ENCODE measurements around the gene MICU2.

DNA sequence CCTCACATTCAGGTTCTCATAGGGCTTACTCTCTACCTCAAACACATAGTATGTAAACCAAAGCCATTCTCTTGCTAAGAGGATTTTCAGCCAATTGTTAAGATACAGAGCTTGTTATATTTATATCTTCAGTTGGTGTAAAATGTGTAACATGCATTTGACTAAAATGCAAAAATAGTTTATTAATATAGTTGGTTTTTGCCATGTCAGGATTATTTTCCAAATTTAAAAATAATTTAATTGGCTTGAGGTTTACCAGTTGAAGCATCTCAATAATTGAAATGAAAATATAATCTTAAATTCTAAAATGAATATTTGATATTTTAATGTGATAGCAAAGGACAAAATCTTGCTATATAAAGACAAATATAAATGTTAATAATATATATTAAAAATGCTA is 7.2 kb downstream of the MICU2 start:
- no peak for TF ChIP-seq POLR2A (IDR thresholded peaks at IDR 0.05)
- TF ChIP-seq, protein P1, sequence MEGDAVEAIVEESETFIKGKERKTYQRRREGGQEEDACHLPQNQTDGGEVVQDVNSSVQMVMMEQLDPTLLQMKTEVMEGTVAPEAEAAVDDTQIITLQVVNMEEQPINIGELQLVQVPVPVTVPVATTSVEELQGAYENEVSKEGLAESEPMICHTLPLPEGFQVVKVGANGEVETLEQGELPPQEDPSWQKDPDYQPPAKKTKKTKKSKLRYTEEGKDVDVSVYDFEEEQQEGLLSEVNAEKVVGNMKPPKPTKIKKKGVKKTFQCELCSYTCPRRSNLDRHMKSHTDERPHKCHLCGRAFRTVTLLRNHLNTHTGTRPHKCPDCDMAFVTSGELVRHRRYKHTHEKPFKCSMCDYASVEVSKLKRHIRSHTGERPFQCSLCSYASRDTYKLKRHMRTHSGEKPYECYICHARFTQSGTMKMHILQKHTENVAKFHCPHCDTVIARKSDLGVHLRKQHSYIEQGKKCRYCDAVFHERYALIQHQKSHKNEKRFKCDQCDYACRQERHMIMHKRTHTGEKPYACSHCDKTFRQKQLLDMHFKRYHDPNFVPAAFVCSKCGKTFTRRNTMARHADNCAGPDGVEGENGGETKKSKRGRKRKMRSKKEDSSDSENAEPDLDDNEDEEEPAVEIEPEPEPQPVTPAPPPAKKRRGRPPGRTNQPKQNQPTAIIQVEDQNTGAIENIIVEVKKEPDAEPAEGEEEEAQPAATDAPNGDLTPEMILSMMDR (IDR thresholded peaks at IDR 0.05), result no peak

All from heart left ventricle (tissue), 13 donors.